NOMO-1 (cell line): ENCODE results near the gene LCE1D.

Source experiments
- DNase-seq, 2 experiments: peaks; one replicate each; lab custom pipeline; 2025; ENCODE audit not compliant: unreplicated experiment in 2 of 2; lab: John Stamatoyannopoulos, UW

LCE1D gene

GRCh38 chr1:152796421-152796820 lies at the start of gene LCE1D:
TSS of gene LCE1D (plus strand) at chr1:152796721. CDS start at chr1:152797795, 1,074 bp downstream.
- no peak for DNase-seq

- DNase-seq = no peak
These were observed 48.7 kb upstream of the LCE1D start for GRCh38 chr1:152747831-152748230.

GRCh38 chr1:152752225-152752624 lies 44.3 kb upstream of the LCE1D start:
- DNase-seq = no peak

- DNase-seq = no peak
These were observed 42.9 kb upstream of the LCE1D start for GRCh38 chr1:152753586-152753985.

- no peak for DNase-seq
These were observed 39.6 kb upstream of the LCE1D start for GRCh38 chr1:152756872-152757271.

- no peak for DNase-seq
These were observed 38.8 kb upstream of the LCE1D start, which contains the start of gene KPRP for GRCh38 chr1:152757747-152758146. TSS of gene KPRP (plus strand) at chr1:152758025. CDS start at chr1:152759589, 1,564 bp downstream.

GRCh38 chr1:152758636-152759035 lies 37.9 kb upstream of the LCE1D start:
- no peak for DNase-seq

GRCh38 chr1:152759453-152760173 lies 36.9 kb upstream of the LCE1D start:
- no peak for DNase-seq

GRCh38 chr1:152760551-152761190 lies 35.9 kb upstream of the LCE1D start:
- DNase-seq = no peak

- DNase-seq = no peak
These were observed 34.8 kb upstream of the LCE1D start for GRCh38 chr1:152761609-152762213.

GRCh38 chr1:152768847-152769533 lies 27.5 kb upstream of the LCE1D start:
- DNase-seq = no peak

- DNase-seq = no peak
These were observed 26.1 kb upstream of the LCE1D start for GRCh38 chr1:152770411-152770810.

GRCh38 chr1:152774875-152775274 lies 21.6 kb upstream of the LCE1D start, which contains the start of gene LCE1F:
TSS of gene LCE1F (plus strand) at chr1:152775140. CDS start at chr1:152776372, 1,232 bp downstream.
- no peak for DNase-seq

GRCh38 chr1:152776361-152776760 lies 20.2 kb upstream of the LCE1D start:
- DNase-seq = no peak

GRCh38 chr1:152777510-152778137 lies 18.9 kb upstream of the LCE1D start:
- no peak for DNase-seq

- no peak for DNase-seq
These were observed 13.4 kb upstream of the LCE1D start for GRCh38 chr1:152783095-152783494.

GRCh38 chr1:152786077-152786476 lies 10.4 kb upstream of the LCE1D start, which contains the start of gene LCE1E:
TSS of gene LCE1E (plus strand) at chr1:152786257. CDS start at chr1:152787300, 1,043 bp downstream.
- DNase-seq = no peak

- DNase-seq = no peak
These were observed 835 bp upstream of the LCE1D start for GRCh38 chr1:152795686-152796085.

- no peak for DNase-seq
These were observed 4.8 kb downstream of the LCE1D start for GRCh38 chr1:152801333-152801732.

- no peak for DNase-seq
These were observed 10.1 kb downstream of the LCE1D start, which contains the start of gene LCE1C for GRCh38 chr1:152806576-152806975. TSS of gene LCE1C (minus strand) at chr1:152806651. CDS start at chr1:152805478, 1,173 bp downstream.
